CD4-positive, alpha-beta T cell (primary cell): ENCODE data around the gene MBD1. TPM values are rescaled to one million over a fixed set of nuclear protein-coding genes. Genes with fewer than 3 reads are reported as not detected.

ENCODE experiments used
- ATAC-seq: fragments of 200-7000 bp; cut with Tn5 transposase; one replicate; pipeline ENCODE4 v1.10.0; 2022; ENCODE audit warnings: mild to moderate bottlenecking; ENCODE audit not compliant: poor library complexity
- CTCF ChIA-PET: fragments of 350-600 bp; sonication (Branson Sonifier 250); formaldehyde crosslinking; loops from one replicate; lab custom pipeline; 2021; ENCODE audit warnings: antibody characterized with exemption, inconsistent platforms; lab: Charles Lee
- POLR2A ChIA-PET: fragments of 350-600 bp; sonication (Branson Sonifier 250); formaldehyde crosslinking; loops from one replicate; lab custom pipeline; 2021; ENCODE audit warnings: antibody characterized with exemption, inconsistent platforms; lab: Charles Lee
- DNase-seq, 14 experiments: peaks; one replicate each; pipeline ENCODE4 v3.0.0-alpha.2; 2013 to 2020; ENCODE audit warnings: mixed read lengths in 2 of 14
- H3K27ac ChIP-seq, 2 donors: one replicate each; pipeline versions ENCODE4 v1.5.1 to v1.7.0; 2013; ENCODE audit warnings: low read length in 2 of 2, low read depth in 1 of 2, mild to moderate bottlenecking in 1 of 2
- H3K27me3 ChIP-seq, 2 experiments: 1 replicate in 1 of 2; 2 replicates in 1 of 2; pipeline versions ENCODE4 v1.6.1 to v1.7.0; 2013; ENCODE audit warnings: low read length in 2 of 2, control low read depth in 1 of 2, mild to moderate bottlenecking in 1 of 2, moderate library complexity in 1 of 2; ENCODE audit not compliant: insufficient read depth in 2 of 2, control insufficient read depth in 1 of 2
- H3K36me3 ChIP-seq: one replicate; pipeline ENCODE4 v1.6.1; 2013; ENCODE audit warnings: low read length, control low read depth; ENCODE audit not compliant: insufficient read depth
- H3K4me1 ChIP-seq: one replicate; pipeline ENCODE4 v1.6.1; 2013; ENCODE audit warnings: low read length, control low read depth; ENCODE audit not compliant: insufficient read depth
- H3K4me3 ChIP-seq: one replicate; pipeline ENCODE4 v1.5.1; 2013; ENCODE audit warnings: mild to moderate bottlenecking, low read length, moderate library complexity
- H3K9me3 ChIP-seq, 2 experiments: 1 replicate in 1 of 2; 2 replicates in 1 of 2; pipeline versions ENCODE4 v1.6.1 to v1.7.0; 2013; ENCODE audit warnings: low read length in 2 of 2, mild to moderate bottlenecking in 2 of 2, control low read depth in 1 of 2, moderate library complexity in 1 of 2; ENCODE audit not compliant: control insufficient read depth in 1 of 2, insufficient read depth in 1 of 2
- H3K27ac Mint-ChIP-seq: one replicate; pipeline ENCODE4 v1.8.0; 2020; ENCODE audit warnings: mixed read lengths
- H3K27me3 Mint-ChIP-seq: one replicate; pipeline ENCODE4 v1.8.0; 2021; ENCODE audit warnings: mixed read lengths
- H3K36me3 Mint-ChIP-seq: one replicate; pipeline ENCODE4 v1.8.0; 2021; ENCODE audit warnings: low read depth, mixed read lengths
- H3K4me1 Mint-ChIP-seq: one replicate; pipeline ENCODE4 v1.8.0; 2021; ENCODE audit warnings: low read depth, mixed read lengths
- H3K4me3 Mint-ChIP-seq: one replicate; pipeline ENCODE4 v1.8.0; 2020; ENCODE audit warnings: mild to moderate bottlenecking, mixed read lengths
- H3K9me3 Mint-ChIP-seq: one replicate; pipeline ENCODE4 v1.8.0; 2020; ENCODE audit warnings: mixed read lengths
- intact Hi-C, 2 experiments: fragments of 100-400 bp; cut with DNase I in 1 of 2; cut with micrococcal nuclease in 1 of 2; formaldehyde crosslinking; loops; one replicate each; pipeline versions ENCODE4 v1.15.1 to v1.9.0; 2023 to 2025; cut with DNase I, micrococcal nuclease
- total RNA-seq, 174 experiments: library from RNA in 2 of 174; stranded (reverse) in 2 of 174; gene quantifications; one replicate each; pipeline ENCODE4 v1.2.3 and lab custom pipeline; 2021 to 2026
- TF ChIP-seq, protein P1 (sequence below): fragments of 200-600 bp; IDR thresholded peaks from one replicate; pipeline ENCODE4 v1.8.0; 2022; ENCODE audit warnings: antibody characterized with exemption, mild to moderate bottlenecking

The MBD1 gene
- total RNA-seq, 2 experiments from 2014 or later, result 103 to 107 TPM

DNA sequence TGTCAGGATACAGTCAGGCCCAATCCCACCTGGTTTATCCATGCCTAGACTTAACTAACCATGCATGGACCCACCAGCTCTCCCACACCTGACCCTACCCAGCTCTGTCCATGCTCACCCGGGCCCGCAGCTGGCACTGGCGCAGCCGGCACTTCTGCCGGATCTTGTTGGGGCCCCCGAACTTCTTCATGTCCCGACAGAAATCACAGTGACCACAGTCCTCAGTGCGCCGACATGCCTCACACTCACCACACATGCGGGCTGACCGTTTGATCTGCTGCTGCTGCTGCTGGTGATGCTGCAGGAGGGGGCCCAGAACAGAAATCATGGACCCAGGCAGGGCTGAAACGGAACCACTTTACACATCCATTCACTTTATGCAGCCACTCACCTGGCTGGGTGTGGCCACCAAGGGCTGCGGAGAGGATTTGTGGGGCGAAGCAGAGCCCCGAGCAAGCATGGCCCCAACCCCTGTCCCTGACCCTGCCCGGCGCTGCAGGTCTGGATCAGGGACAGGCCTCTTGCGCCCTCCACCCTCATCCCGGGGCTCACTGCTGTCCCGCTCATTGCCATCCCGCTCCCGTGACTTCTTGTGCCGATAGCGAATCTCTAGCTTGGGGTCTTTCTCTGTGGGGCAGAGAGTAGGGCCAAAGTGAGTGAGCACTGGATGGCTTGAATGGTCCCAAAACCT, 4.5 kb upstream of the MBD1 start:
- TF ChIP-seq, protein P1, sequence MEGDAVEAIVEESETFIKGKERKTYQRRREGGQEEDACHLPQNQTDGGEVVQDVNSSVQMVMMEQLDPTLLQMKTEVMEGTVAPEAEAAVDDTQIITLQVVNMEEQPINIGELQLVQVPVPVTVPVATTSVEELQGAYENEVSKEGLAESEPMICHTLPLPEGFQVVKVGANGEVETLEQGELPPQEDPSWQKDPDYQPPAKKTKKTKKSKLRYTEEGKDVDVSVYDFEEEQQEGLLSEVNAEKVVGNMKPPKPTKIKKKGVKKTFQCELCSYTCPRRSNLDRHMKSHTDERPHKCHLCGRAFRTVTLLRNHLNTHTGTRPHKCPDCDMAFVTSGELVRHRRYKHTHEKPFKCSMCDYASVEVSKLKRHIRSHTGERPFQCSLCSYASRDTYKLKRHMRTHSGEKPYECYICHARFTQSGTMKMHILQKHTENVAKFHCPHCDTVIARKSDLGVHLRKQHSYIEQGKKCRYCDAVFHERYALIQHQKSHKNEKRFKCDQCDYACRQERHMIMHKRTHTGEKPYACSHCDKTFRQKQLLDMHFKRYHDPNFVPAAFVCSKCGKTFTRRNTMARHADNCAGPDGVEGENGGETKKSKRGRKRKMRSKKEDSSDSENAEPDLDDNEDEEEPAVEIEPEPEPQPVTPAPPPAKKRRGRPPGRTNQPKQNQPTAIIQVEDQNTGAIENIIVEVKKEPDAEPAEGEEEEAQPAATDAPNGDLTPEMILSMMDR, result no peak
- Mint-ChIP-seq H3K4me3 (peak overlapping the region; percentile 96), H3K27ac (peak overlapping the region; percentile 98), H3K36me3 (peaks cover 66% of the 10 kb centered on the region), H3K4me1 (peaks cover 38% of the 10 kb centered on the region), H3K9me3 (no peaks in the 10 kb centered on the region), H3K27me3 (no peaks in the 10 kb centered on the region)
- H3K27ac ChIP-seq, result no peak overlapping the region
- H3K36me3 ChIP-seq, result peaks cover 41% of the 10 kb centered on the region
- intact Hi-C loops, result loop anchor here (2.0 to 10.0 kb wide), 9 partner anchors 21 to 912 kb away; partner anchors contain the start of genes MEX3C (in 2 of the 2), ACAA2 (in 1 of the 2), C18orf32 (in 1 of the 2) and RPL17 (in 1 of the 2)
- no peaks in the 10 kb centered on the region for H3K27me3 ChIP-seq
- ATAC-seq (no peak), DNase-seq (peak in 1 of 14 experiments; percentile 30)
- peaks cover 0 to 5% of the 10 kb centered on the region in 2 experiments for H3K9me3 ChIP-seq
- CTCF ChIA-PET, result no interaction called here
- POLR2A ChIA-PET, result interaction anchor here (1.5 kb wide), 1 partner anchor 22 kb away, joined by 3 read pairs; no protein-coding TSS in a partner anchor
- H3K4me1 ChIP-seq, result peaks cover 34% of the 10 kb centered on the region
- H3K4me3 ChIP-seq, result no peak overlapping the region

DNA sequence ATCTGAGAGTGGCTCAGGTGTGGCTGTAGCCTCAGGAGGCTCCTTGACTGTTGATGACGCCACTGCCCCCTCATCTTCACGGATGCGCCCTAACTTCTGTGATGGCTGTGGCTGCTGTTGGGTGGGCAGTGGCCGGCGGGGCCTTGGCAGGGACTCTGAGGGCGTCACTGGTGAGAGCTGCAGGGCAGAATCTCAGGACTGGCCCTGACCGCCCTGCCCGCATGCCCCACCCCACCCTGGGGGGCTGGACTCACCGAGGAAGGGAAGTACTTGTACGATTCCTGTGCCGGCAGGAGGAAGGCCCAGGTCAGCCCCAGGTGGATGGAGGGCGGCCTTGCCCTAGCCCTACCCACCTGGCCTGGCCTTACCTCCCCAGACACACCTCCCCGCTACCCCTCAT, 3.7 kb upstream of the MBD1 start:
- no peak for ATAC-seq
- peaks cover 73% of the 10 kb centered on the region for H3K36me3 Mint-ChIP-seq
- peaks cover 41% of the 10 kb centered on the region for H3K4me1 ChIP-seq
- ChIA-PET CTCF (no interaction called here), POLR2A (interaction anchor here (1.5 kb wide), 1 partner anchor 23 kb away, joined by 3 read pairs; no protein-coding TSS in a partner anchor)
- H3K27ac Mint-ChIP-seq, result peak overlapping the region; percentile 98
- TF ChIP-seq, protein P1, result no peak
- H3K27me3 Mint-ChIP-seq, result no peaks in the 10 kb centered on the region
- DNase-seq, result peak in 1 of 14 experiments; percentile 30
- H3K36me3 ChIP-seq, result peaks cover 41% of the 10 kb centered on the region
- H3K9me3 Mint-ChIP-seq, result no peaks in the 10 kb centered on the region
- intact Hi-C loops, result loop anchor here (5.0 to 10.0 kb wide), 8 partner anchors 72 to 912 kb away; partner anchors contain the start of genes MEX3C (in 2 of the 2), ACAA2 (in 1 of the 2), C18orf32 (in 1 of the 2) and RPL17 (in 1 of the 2)
- H3K9me3 ChIP-seq, result peaks cover 0 to 5% of the 10 kb centered on the region in 2 experiments
- peak overlapping the region; percentile 100 for H3K4me3 Mint-ChIP-seq
- H3K4me3 ChIP-seq, result no peak overlapping the region
- no peaks in the 10 kb centered on the region for H3K27me3 ChIP-seq
- no peak overlapping the region for H3K27ac ChIP-seq
- peaks cover 45% of the 10 kb centered on the region for H3K4me1 Mint-ChIP-seq

DNA sequence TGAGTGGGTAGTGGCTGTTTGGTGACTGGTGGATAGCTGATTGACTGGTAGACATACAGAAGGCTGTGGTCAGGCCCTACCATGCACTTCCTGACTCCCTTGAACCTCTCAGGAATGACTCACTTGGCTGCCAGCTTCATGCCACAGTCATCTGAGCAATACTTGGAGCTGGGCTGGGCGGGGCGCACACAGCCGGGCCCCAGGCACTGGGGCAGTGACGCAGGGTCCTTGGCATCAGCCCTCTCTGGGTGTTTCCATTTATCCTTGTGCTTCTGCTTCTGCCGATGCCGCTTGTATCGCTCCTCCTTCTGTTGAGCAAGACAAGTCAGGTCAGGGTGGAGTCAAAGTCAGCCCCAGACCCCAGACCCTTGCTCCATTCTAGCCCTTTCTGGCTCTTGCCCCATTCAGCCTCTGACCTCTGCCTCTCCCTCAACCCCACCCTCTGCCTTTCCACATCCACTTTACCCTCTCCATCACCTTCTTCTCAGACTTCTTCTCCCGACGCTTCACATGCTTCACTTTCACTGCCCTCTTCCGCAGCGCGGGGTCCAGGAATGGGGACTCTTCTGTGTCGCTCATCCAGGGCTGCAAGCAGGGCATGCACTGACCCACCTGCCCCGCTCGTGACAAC, 3.0 kb upstream of the MBD1 start:
- no peak overlapping the region for H3K27ac ChIP-seq

More for the DNA sequence above, 3.0 kb upstream of the MBD1 start:
- Histone ChIP-seq H3K9me3 (peaks cover 0 to 5% of the 10 kb centered on the region in 2 experiments), H3K4me3 (no peak overlapping the region), H3K4me1 (peaks cover 46% of the 10 kb centered on the region), H3K36me3 (peaks cover 42% of the 10 kb centered on the region), H3K27me3 (no peaks in the 10 kb centered on the region)
- ChIA-PET CTCF (no interaction called here), POLR2A (interaction anchor here (1.5 kb wide), 1 partner anchor 24 kb away, joined by 3 read pairs; no protein-coding TSS in a partner anchor)
- intact Hi-C loops, result loop anchor here (5.0 to 10.0 kb wide), 4 partner anchors 93 to 910 kb away; partner anchors contain the start of genes ACAA2 (in 1 of the 2), MEX3C (in 1 of the 2), SKA1 (in 1 of the 2) and SMAD4 (in 1 of the 2)
- DNase-seq (peak in 2 of 14 experiments; percentile 25 to 56), ATAC-seq (no peak)
- no peaks in the 10 kb centered on the region for H3K9me3 Mint-ChIP-seq
- peaks cover 48% of the 10 kb centered on the region for H3K4me1 Mint-ChIP-seq
- peak overlapping the region; percentile 98 for H3K27ac Mint-ChIP-seq
- H3K27me3 Mint-ChIP-seq, result no peaks in the 10 kb centered on the region
- TF ChIP-seq, protein P1, result no peak
- peak overlapping the region; percentile 100 for H3K4me3 Mint-ChIP-seq
- peaks cover 76% of the 10 kb centered on the region for H3K36me3 Mint-ChIP-seq
